Non-pigmented ciliary epithelial cell (primary cell): ENCODE data around the gene GPRC5B.

ENCODE experiments used
- DNase-seq: peaks from one replicate; pipeline ENCODE4 v3.0.0-alpha.2; 2010; ENCODE audit warnings: low read depth

GPRC5B gene

GRCh38 chr16:19843371-19843770 lies 41.3 kb downstream of the GPRC5B start:
- no peak for DNase-seq

- DNase-seq, result no peak
These were observed 42.1 kb downstream of the GPRC5B start for GRCh38 chr16:19842426-19843157.

GRCh38 chr16:19841184-19841583 lies 43.5 kb downstream of the GPRC5B start:
- no peak for DNase-seq

- no peak for DNase-seq
These were observed 44.0 kb downstream of the GPRC5B start for GRCh38 chr16:19840524-19841110.

- no peak for DNase-seq
These were observed 46.5 kb downstream of the GPRC5B start for GRCh38 chr16:19837984-19838707.

- no peak for DNase-seq
These were observed 47.2 kb downstream of the GPRC5B start for GRCh38 chr16:19837331-19837980.

- no peak for DNase-seq
These were observed 48.7 kb downstream of the GPRC5B start for GRCh38 chr16:19835968-19836421.

GRCh38 chr16:19835196-19835595 lies 49.5 kb downstream of the GPRC5B start:
- no peak for DNase-seq

- DNase-seq, result no peak
These were observed 51.1 kb downstream of the GPRC5B start for GRCh38 chr16:19833581-19833980.

- DNase-seq, result no peak
These were observed 51.5 kb downstream of the GPRC5B start for GRCh38 chr16:19833176-19833575.

GRCh38 chr16:19831678-19832077 lies 53.0 kb downstream of the GPRC5B start:
- DNase-seq, result peak; percentile 76

- DNase-seq, result no peak
These were observed 53.6 kb downstream of the GPRC5B start for GRCh38 chr16:19830902-19831560.

GRCh38 chr16:19829844-19830692 lies 54.6 kb downstream of the GPRC5B start:
- DNase-seq, result no peak

- DNase-seq, result no peak
These were observed 60.4 kb downstream of the GPRC5B start for GRCh38 chr16:19824216-19824615.

- DNase-seq, result no peak
These were observed 61.3 kb downstream of the GPRC5B start for GRCh38 chr16:19823322-19823721.

- no peak for DNase-seq
These were observed 62.1 kb downstream of the GPRC5B start for GRCh38 chr16:19822533-19822932.

GRCh38 chr16:19817875-19818274 lies 66.8 kb downstream of the GPRC5B start:
- no peak for DNase-seq

GRCh38 chr16:19817122-19817521 lies 67.5 kb downstream of the GPRC5B start:
- no peak for DNase-seq

- no peak for DNase-seq
These were observed 69.2 kb downstream of the GPRC5B start for GRCh38 chr16:19815418-19815817.

- DNase-seq, result no peak
These were observed 71.7 kb downstream of the GPRC5B start for GRCh38 chr16:19812986-19813385.
